GM21526 (cell line): Measurements from ENCODE around the gene AEN.

Experiments used
- ATAC-seq: cut with Tn5 transposase; IDR thresholded peaks from one replicate; pipeline ENCODE4 v1.9.1; 2021; ENCODE audit warnings: moderate library complexity; ENCODE audit not compliant: unreplicated experiment, low FRiP score

The AEN gene

GRCh38 chr15:88613074-88613944 is 7.8 kb upstream of the AEN start:
- ATAC-seq = no peak

- ATAC-seq = peak; percentile 54
These were observed 5.6 kb upstream of the AEN start for GRCh38 chr15:88615303-88616107.

DNA sequence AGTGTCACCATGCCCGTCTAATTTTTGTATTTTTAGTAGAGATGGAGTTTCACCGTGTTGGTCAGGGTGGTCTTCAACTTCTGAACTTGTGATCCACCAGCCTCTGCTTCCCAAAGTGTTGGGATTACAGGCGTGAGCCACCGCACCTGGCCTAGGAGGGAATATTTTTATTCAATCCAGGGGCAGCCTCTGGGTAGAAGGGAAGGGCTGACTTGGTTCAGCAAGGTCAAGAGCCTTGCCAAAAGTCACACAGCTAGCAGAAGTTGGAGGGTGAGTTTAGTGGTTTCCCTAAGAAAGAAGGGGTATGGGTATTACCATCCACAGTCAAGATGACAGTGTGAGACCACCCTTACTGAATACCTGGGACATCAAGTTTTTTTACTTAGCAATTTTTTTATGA is 4.9 kb upstream of the AEN start:
- no peak for ATAC-seq

- no peak for ATAC-seq
These were observed 4.0 kb upstream of the AEN start for GRCh38 chr15:88617031-88617722.

DNA sequence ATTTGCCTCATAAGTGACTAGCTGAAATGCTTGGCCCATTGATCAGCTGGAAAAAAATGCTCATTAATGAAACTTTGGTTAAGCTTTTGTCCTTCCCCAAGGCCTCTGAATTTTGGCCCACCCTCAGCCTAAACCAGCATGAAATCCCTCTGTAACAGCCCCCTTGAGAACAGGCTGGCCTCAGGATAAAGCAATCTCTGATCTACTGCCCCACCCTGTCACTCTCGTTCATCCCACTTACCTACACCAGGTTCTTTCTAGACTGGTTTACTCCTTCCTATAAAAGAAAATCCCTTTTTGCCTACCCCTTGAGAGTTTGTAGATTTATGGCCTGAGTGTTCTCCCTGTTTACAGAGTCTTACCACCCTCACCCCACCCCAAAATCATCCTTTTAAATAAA is 3.4 kb upstream of the AEN start:
- ATAC-seq = no peak

- ATAC-seq = no peak
These were observed 2.5 kb upstream of the AEN start for GRCh38 chr15:88618686-88619085.

- no peak for ATAC-seq
These were observed 1.3 kb upstream of the AEN start for GRCh38 chr15:88619796-88620195.

- ATAC-seq = peak; percentile 46
These were observed 857 bp downstream of the AEN start for GRCh38 chr15:88621789-88622604.

- no peak for ATAC-seq
These were observed 1.4 kb downstream of the AEN start for GRCh38 chr15:88622605-88622975.

- ATAC-seq = no peak
These were observed 1.9 kb downstream of the AEN start for GRCh38 chr15:88623061-88623460.

DNA sequence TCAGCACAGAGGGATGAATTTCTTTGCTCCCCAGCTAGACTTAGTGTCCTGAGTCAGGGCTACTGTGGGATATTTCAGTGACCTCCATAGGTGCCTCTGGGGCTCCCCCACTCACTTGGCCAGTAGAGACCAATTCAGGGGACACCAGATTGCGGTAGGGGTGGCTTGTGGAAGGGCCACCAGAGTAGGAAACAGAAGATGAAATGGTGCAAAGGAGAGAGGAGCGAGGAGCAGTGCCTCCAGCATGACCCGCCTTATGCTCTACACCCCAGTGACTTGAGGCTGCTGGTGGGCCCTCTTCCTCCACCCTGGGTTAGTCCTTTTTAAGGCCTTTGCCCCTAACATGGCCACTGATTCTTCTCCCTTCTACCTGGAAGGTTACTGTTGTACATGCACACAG is 2.5 kb downstream of the AEN start:
- no peak for ATAC-seq

- ATAC-seq = peak; percentile 42
These were observed 3.2 kb downstream of the AEN start for GRCh38 chr15:88624156-88624970.

DNA sequence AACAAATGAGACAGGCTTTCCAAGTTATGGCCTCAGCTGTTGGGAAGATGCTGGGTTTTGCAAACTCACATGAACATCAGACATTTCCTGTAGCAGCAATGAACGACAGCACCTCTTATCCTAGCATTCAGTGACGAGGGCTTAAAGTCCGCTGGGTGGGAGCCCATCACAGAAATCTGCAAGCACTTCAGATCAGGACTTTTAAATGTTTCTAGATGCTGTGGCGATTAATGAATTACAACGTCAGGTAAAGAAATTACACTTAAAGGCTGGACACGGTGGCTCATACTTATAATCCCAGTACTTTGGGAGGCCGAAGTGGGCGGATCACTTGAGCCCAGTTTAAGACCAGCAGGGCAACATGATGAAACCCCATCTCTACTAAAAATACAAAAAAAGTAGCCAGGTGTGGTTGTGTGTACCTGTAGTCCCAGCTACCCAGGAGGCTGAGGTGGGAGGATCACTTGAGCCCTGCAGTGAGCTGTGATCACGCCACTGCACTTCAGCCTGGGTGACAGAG is 3.9 kb downstream of the AEN start:
- no peak for ATAC-seq

- no peak for ATAC-seq
These were observed 5.0 kb downstream of the AEN start for GRCh38 chr15:88625943-88626741.

GRCh38 chr15:88627463-88627862 is 6.3 kb downstream of the AEN start:
- peak; percentile 40 for ATAC-seq

- ATAC-seq = no peak
These were observed 7.0 kb downstream of the AEN start for GRCh38 chr15:88628018-88628654.

DNA sequence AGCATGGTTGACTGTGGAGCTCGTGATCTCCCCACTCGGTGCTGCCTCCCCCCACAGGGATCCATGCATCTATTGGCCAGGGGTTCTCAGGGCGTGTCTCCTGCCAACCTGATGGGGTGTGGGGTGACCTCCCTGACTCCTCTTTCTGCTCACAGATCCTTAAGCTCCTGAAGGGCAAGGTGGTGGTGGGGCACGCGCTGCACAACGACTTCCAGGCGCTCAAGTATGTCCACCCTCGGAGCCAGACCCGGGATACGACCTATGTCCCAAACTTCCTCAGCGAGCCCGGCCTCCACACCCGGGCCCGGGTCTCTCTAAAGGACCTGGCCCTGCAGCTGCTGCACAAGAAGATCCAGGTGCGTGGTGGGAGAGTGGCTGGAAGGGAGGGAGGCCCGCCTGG is 7.9 kb downstream of the AEN start:
- ATAC-seq = no peak

- no peak for ATAC-seq
These were observed 9.1 kb downstream of the AEN start for GRCh38 chr15:88630141-88630721.
